NCI-H82 treated with DMSO at 0.1 percent for 48 hours (cell line): ENCODE results near the gene MAGEA3.
"Not testable (repeated sequence)": the region's sequence is repeated elsewhere in the genome, so short reads cannot be mapped to it uniquely, and the experiment has no call there.

Experiments used
- DNase-seq: peaks from one replicate; lab custom pipeline; 2025; ENCODE audit not compliant: unreplicated experiment; lab: John Stamatoyannopoulos, UW

The MAGEA3 gene

GRCh38 chrX:152735860-152736511, 37.4 kb downstream of the MAGEA3 start:
- DNase-seq: no peak

DNA sequence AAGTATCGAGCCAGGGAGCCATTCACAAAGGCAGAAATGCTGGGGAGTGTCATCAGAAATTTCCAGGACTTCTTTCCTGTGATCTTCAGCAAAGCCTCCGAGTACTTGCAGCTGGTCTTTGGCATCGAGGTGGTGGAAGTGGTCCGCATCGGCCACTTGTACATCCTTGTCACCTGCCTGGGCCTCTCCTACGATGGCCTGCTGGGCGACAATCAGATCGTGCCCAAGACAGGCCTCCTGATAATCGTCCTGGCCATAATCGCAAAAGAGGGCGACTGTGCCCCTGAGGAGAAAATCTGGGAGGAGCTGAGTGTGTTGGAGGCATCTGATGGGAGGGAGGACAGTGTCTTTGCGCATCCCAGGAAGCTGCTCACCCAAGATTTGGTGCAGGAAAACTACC, 37.9 kb downstream of the MAGEA3 start:
- DNase-seq: not testable (repeated sequence)

- no peak for DNase-seq
These were observed 40.0 kb downstream of the MAGEA3 start for GRCh38 chrX:152738560-152738959.
